HFF-Myc (cell line): ENCODE measurements around the gene ABCB1.

Experiments used
- DNase-seq: peaks from one replicate; pipeline ENCODE4 v3.0.0-alpha.2; 2011; ENCODE audit warnings: low read depth; ENCODE audit errors: extremely low read depth
- H3K4me3 ChIP-seq: replicated peaks from 2 replicates; pipeline ENCODE4 v1.5.1; 2011; ENCODE audit warnings: low read depth, mild to moderate bottlenecking, control low read depth, low read length
- CTCF ChIP-seq: IDR thresholded peaks from 2 replicates; pipeline ENCODE4 v1.5.1; 2012; ENCODE audit warnings: mild to moderate bottlenecking, low read depth, low read length, control low read depth; ENCODE audit errors: missing control alignments

The ABCB1 gene

DNA sequence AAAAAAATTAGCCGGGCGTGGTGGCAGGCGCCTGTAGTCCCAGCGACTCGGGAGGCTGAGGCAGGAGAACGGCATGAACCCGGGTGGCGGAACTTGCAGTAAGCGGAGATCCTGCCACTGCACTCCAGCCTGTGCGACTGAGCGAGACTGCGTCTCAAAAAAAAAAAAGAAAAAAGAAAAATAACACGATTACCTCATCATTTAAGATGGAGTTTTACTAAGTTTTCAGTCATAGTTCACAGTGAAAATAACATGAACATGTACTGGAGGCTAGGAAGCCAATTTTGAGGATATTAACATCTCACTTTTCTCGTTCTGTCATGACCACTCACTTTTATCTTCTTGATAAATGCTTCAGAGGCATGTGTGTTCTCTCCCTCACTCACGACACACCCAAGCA is 24.4 kb upstream of the ABCB1 start:
- H3K4me3 ChIP-seq: no peak overlapping the region
- no peak for TF ChIP-seq CTCF
- DNase-seq: no peak

GRCh38 chr7:87624628-87625027 is 23.9 kb upstream of the ABCB1 start:
- H3K4me3 ChIP-seq: no peak overlapping the region
- no peak for TF ChIP-seq CTCF
- no peak for DNase-seq

GRCh38 chr7:87615197-87615596 is 14.5 kb upstream of the ABCB1 start:
- TF ChIP-seq CTCF: no peak
- no peak for DNase-seq

DNA sequence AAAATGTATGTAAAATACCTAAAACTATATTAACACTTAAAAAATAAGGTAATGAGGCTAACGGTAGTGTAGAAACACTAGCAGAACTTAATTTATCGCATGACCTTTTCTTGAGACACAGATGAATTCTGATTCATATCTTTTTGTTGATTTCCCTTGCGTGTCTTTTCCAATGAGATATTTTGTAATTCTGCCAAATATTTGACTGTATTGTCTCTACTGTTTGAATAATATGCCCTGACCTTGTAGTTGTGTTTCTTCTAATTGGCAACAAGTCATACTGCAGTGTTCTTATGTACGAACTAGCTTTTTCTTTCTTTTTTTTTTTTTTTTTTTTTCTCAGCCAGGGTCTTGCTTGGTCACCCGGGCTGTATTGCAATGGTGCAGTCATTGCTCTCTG is 9.2 kb upstream of the ABCB1 start:
- no peak overlapping the region for H3K4me3 ChIP-seq
- DNase-seq: no peak
- no peak for TF ChIP-seq CTCF

More at GRCh38 chr7:87615197-87615596, 14.5 kb upstream of the ABCB1 start:
- no peak overlapping the region for H3K4me3 ChIP-seq

DNA sequence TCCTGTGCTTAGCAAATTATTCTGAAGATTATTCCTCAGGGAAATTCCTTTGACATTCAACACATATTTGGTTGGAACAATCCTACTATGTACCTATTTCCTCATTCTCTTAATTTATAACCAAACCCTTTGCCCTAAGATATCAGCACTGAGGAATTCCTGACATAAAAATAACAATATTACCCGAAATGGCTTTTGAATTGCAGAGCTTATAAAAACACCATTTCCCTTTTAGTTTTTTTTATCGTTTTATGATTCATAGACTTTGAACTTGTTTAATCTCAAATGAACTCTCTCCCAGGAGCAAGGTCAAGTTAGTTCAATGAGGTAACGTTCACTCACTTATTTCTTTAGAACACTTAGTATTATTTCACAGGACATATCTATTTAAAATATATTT is 7.7 kb upstream of the ABCB1 start:
- H3K4me3 ChIP-seq: no peak overlapping the region
- TF ChIP-seq CTCF: no peak
- no peak for DNase-seq

- no peak for DNase-seq
- no peak for TF ChIP-seq CTCF
- H3K4me3 ChIP-seq: no peak overlapping the region
These were observed 3.6 kb upstream of the ABCB1 start for GRCh38 chr7:87604264-87604663.

GRCh38 chr7:87599336-87599735 is 1.3 kb downstream of the ABCB1 start:
- no peak for TF ChIP-seq CTCF
- no peak for DNase-seq
- no peak overlapping the region for H3K4me3 ChIP-seq
